Suprapubic skin (tissue), 4 donors: ENCODE data around the gene SDS.

Experiments
- POLR2A ChIP-seq, 2 donors: fragments of 450-650 bp; IDR thresholded peaks; one replicate each; pipeline ENCODE4 v1.6.1; 2017; ENCODE audit warnings: antibody characterized with exemption in 2 of 2, mild to moderate bottlenecking in 2 of 2, moderate library complexity in 2 of 2
- POLR2AphosphoS5 ChIP-seq, 3 donors: sonication (generic); formaldehyde crosslinking; IDR thresholded peaks; one replicate each; pipeline ENCODE4 v1.6.1; 2017; ENCODE audit warnings: antibody characterized with exemption in 3 of 3
- TF ChIP-seq, protein P1 (sequence below), 2 donors: fragments of 200-600 bp in 1 of 2; fragments of 450-650 bp in 1 of 2; sonication (generic) in 1 of 2; IDR thresholded peaks; one replicate each; pipeline ENCODE4 v1.5.1; 2016 to 2019; ENCODE audit warnings: antibody characterized with exemption in 2 of 2, mild to moderate bottlenecking in 1 of 2, moderate library complexity in 1 of 2

DNA sequence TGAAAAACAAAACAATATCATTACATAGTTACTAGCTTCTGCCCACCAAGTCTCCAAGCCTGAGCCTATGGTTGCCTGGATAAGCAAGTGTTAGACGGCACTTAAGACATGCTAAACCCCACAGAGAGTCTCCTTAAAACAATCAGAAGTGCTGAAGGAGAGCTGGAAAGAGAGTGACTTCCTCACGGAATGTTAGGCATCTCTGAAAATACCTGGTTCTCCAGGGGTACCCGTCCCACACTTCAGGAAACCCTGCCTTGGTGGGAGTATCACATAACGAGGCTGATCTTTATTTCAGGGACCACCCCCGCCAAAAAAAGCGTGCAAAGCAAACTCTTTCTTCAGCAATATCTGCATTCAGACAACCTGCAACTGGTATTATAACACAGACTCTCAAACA, 49.6 kb upstream of the SDS start:
- TF ChIP-seq, protein P1, sequence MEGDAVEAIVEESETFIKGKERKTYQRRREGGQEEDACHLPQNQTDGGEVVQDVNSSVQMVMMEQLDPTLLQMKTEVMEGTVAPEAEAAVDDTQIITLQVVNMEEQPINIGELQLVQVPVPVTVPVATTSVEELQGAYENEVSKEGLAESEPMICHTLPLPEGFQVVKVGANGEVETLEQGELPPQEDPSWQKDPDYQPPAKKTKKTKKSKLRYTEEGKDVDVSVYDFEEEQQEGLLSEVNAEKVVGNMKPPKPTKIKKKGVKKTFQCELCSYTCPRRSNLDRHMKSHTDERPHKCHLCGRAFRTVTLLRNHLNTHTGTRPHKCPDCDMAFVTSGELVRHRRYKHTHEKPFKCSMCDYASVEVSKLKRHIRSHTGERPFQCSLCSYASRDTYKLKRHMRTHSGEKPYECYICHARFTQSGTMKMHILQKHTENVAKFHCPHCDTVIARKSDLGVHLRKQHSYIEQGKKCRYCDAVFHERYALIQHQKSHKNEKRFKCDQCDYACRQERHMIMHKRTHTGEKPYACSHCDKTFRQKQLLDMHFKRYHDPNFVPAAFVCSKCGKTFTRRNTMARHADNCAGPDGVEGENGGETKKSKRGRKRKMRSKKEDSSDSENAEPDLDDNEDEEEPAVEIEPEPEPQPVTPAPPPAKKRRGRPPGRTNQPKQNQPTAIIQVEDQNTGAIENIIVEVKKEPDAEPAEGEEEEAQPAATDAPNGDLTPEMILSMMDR (IDR thresholded peaks at IDR 0.05) = no peak
- no peak for TF ChIP-seq POLR2AphosphoS5 (IDR thresholded peaks at IDR 0.05)
- TF ChIP-seq POLR2A (IDR thresholded peaks at IDR 0.05) = no peak
